ENCODE measurements around the gene GRM7. TPM values are rescaled to one million over a fixed set of nuclear protein-coding genes. Genes with fewer than 3 reads are reported as not detected.

Gene GRM7
- not detected for polyA plus RNA-seq (ENCODE audit: low read depth in 6 of 6)

DNA sequence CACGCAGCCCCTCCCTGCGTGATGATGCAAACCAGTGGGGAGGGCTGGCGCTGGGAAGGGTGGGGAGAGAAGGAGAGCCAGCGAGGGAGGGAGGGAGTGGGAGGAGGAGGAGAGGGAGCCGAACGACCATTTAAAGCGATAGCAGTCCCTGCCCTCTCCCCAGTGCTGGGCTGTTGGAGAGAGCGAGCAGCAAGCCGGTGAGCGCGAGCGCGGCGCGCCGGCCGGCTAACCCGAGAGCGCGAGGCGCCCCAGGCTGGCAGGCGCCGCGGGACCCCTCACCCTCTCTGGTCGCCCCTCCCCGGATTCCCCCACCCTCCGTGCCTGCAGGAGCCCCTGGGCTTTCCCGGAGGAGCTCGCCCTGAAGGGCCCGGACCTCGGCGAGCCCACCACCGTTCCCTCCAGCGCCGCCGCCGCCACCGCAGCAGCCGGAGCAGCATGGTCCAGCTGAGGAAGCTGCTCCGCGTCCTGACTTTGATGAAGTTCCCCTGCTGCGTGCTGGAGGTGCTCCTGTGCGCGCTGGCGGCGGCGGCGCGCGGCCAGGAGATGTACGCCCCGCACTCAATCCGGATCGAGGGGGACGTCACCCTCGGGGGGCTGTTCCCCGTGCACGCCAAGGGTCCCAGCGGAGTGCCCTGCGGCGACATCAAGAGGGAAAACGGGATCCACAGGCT, at the start of gene GRM7:
Gene GRM7, plus strand, starts transcription at position 162 of the 671 bp plus-strand sequence.
- no peak for ATAC-seq (ENCODE audit: low read depth in 2 of 2)
- peaks cover 26 to 56% (median 52%) of the 10 kb centered on the region in 3 donors for H3K27me3 Mint-ChIP-seq
- H3K4me3 Mint-ChIP-seq = peak within 1 kb of the TSS in 1 of 8 donors; percentile 21
- H3K27ac Mint-ChIP-seq = no peak within 1 kb of the TSS
- H3K4me1 Mint-ChIP-seq = peaks cover 3 to 9% (median 5%) of the 10 kb centered on the region in 3 donors
- peaks cover 2 to 6% (median 5%) of the 10 kb centered on the region in 7 donors for H3K9me3 Mint-ChIP-seq
- H3K36me3 Mint-ChIP-seq = peaks cover 0 to 15% of the 10 kb centered on the region in 2 donors
- no peak for DNase-seq

DNA sequence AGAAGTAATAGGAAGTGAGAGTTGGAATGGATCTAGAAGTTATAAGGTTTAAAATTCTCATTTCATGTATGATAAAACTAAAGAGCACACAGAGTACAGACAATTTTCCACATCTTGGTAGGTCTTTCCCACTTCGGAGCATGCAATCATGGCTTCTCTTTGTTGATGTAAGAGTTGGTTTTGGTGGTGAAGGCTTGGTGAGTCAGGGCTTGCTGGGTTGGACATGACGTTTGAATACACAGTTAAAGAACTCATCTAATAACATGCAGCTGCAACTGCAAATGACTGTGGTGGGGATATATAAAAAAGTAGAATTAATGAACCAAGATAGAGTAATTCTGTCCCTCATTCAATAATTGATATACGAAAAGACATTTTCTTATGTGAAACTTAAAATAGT, 39.5 kb upstream of the GRM7 start:
- H3K36me3 Mint-ChIP-seq = no peaks in the 10 kb centered on the region
- ATAC-seq (ENCODE audit: low read depth in 2 of 2) = no peak
- H3K4me3 Mint-ChIP-seq = no peak overlapping the region
- H3K27ac Mint-ChIP-seq = no peak overlapping the region
- peaks cover 0 to 1% (median 0%) of the 10 kb centered on the region in 7 donors for H3K9me3 Mint-ChIP-seq
- DNase-seq = no peak
- no peaks in the 10 kb centered on the region for H3K4me1 Mint-ChIP-seq
- H3K27me3 Mint-ChIP-seq = no peaks in the 10 kb centered on the region

DNA sequence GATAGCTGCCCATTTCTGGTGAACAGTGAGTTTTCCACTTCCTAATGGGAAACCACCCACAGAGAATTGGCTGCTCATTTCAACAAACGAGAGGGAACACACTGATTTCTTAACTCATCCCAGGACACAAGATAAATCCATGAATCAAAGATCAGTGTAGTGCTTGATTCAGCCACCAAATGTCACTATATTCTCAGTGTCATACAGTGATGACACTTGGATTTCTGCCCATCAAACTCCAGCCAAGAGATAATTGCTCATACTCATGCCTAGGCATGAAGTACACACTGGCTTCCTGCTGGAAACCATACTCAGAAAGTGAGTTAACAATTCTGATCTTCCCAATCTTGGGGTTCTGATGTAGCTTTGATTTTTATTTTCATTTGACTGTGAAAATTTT, 35.4 kb upstream of the GRM7 start:
- ATAC-seq (ENCODE audit: low read depth in 2 of 2) (no peak), DNase-seq (no peak)
- H3K27ac Mint-ChIP-seq = no peak overlapping the region
- H3K4me3 Mint-ChIP-seq = no peak overlapping the region
- peaks cover 0 to 4% (median 0%) of the 10 kb centered on the region in 7 donors for H3K9me3 Mint-ChIP-seq
- no peaks in the 10 kb centered on the region for H3K36me3 Mint-ChIP-seq
- H3K4me1 Mint-ChIP-seq = no peaks in the 10 kb centered on the region
- H3K27me3 Mint-ChIP-seq = no peaks in the 10 kb centered on the region

GRCh38 chr3:6827453-6827852, 33.5 kb upstream of the GRM7 start:
- Mint-ChIP-seq H3K27me3 (no peaks in the 10 kb centered on the region), H3K36me3 (no peaks in the 10 kb centered on the region), H3K4me3 (peak overlapping the region in 1 of 8 donors; percentile 37), H3K9me3 (peaks cover 0 to 9% (median 0%) of the 10 kb centered on the region in 7 donors), H3K4me1 (no peaks in the 10 kb centered on the region), H3K27ac (no peak overlapping the region)
- no peak for DNase-seq
- ATAC-seq (ENCODE audit: low read depth in 2 of 2) = no peak

GRCh38 chr3:6844723-6845122, 16.2 kb upstream of the GRM7 start:
- H3K27ac Mint-ChIP-seq = no peak overlapping the region
- DNase-seq (no peak), ATAC-seq (ENCODE audit: low read depth in 2 of 2) (no peak)
- H3K9me3 Mint-ChIP-seq = peaks cover 0 to 16% (median 0%) of the 10 kb centered on the region in 7 donors
- H3K27me3 Mint-ChIP-seq = no peaks in the 10 kb centered on the region
- no peak overlapping the region for H3K4me3 Mint-ChIP-seq
- no peaks in the 10 kb centered on the region for H3K36me3 Mint-ChIP-seq
- H3K4me1 Mint-ChIP-seq = no peaks in the 10 kb centered on the region

GRCh38 chr3:6854184-6854583, 6.7 kb upstream of the GRM7 start:
- Mint-ChIP-seq H3K36me3 (no peaks in the 10 kb centered on the region), H3K27me3 (peaks cover 0 to 26% (median 6%) of the 10 kb centered on the region in 3 donors), H3K27ac (no peak overlapping the region), H3K9me3 (peaks cover 0 to 2% (median 0%) of the 10 kb centered on the region in 7 donors), H3K4me1 (no peaks in the 10 kb centered on the region), H3K4me3 (no peak overlapping the region)
- DNase-seq (no peak), ATAC-seq (ENCODE audit: low read depth in 2 of 2) (no peak)

- Mint-ChIP-seq H3K9me3 (peaks cover 0 to 5% (median 3%) of the 10 kb centered on the region in 7 donors), H3K4me3 (no peak overlapping the region), H3K4me1 (peaks cover 0 to 3% (median 0%) of the 10 kb centered on the region in 3 donors), H3K27me3 (peaks cover 15 to 42% (median 23%) of the 10 kb centered on the region in 3 donors), H3K36me3 (peaks cover 0 to 7% of the 10 kb centered on the region in 2 donors), H3K27ac (no peak overlapping the region)
- no peak for DNase-seq
- ATAC-seq (ENCODE audit: low read depth in 2 of 2) = no peak
Observed at GRCh38 chr3:6857510-6857909, 3.4 kb upstream of the GRM7 start.

GRCh38 chr3:6860149-6860953, 564 bp upstream of the GRM7 start:
- Mint-ChIP-seq H3K4me1 (peaks cover 3 to 9% (median 5%) of the 10 kb centered on the region in 3 donors), H3K9me3 (peaks cover 2 to 6% (median 5%) of the 10 kb centered on the region in 7 donors), H3K36me3 (peaks cover 0 to 15% of the 10 kb centered on the region in 2 donors), H3K27ac (no peak overlapping the region), H3K4me3 (peak overlapping the region in 1 of 8 donors; percentile 21), H3K27me3 (peaks cover 26 to 60% (median 51%) of the 10 kb centered on the region in 3 donors)
- ATAC-seq (ENCODE audit: low read depth in 2 of 2) = no peak
- no peak for DNase-seq

GRCh38 chr3:6861625-6862000, 698 bp downstream of the GRM7 start:
- no peak for ATAC-seq (ENCODE audit: low read depth in 2 of 2)
- no peak overlapping the region for H3K4me3 Mint-ChIP-seq
- no peak for DNase-seq
- H3K27ac Mint-ChIP-seq = no peak overlapping the region
- H3K27me3 Mint-ChIP-seq = peaks cover 26 to 56% (median 52%) of the 10 kb centered on the region in 3 donors
- H3K36me3 Mint-ChIP-seq = peaks cover 0 to 15% of the 10 kb centered on the region in 2 donors
- H3K4me1 Mint-ChIP-seq = peaks cover 3 to 9% (median 5%) of the 10 kb centered on the region in 3 donors
- peaks cover 2 to 6% (median 5%) of the 10 kb centered on the region in 7 donors for H3K9me3 Mint-ChIP-seq

- Mint-ChIP-seq H3K9me3 (peaks cover 2 to 6% (median 5%) of the 10 kb centered on the region in 7 donors), H3K36me3 (peaks cover 0 to 15% of the 10 kb centered on the region in 2 donors), H3K4me1 (peaks cover 3 to 9% (median 5%) of the 10 kb centered on the region in 3 donors), H3K27ac (no peak overlapping the region), H3K27me3 (peaks cover 26 to 52% (median 49%) of the 10 kb centered on the region in 3 donors), H3K4me3 (no peak overlapping the region)
- DNase-seq (no peak), ATAC-seq (ENCODE audit: low read depth in 2 of 2) (no peak)
Observed at GRCh38 chr3:6862041-6862879, 1.3 kb downstream of the GRM7 start.

- Mint-ChIP-seq H3K4me3 (peak overlapping the region in 1 of 8 donors; percentile 85), H3K4me1 (peaks cover 3 to 9% (median 5%) of the 10 kb centered on the region in 3 donors), H3K36me3 (peaks cover 0 to 15% of the 10 kb centered on the region in 2 donors), H3K27ac (no peak overlapping the region), H3K9me3 (peaks cover 2 to 6% (median 5%) of the 10 kb centered on the region in 7 donors), H3K27me3 (peaks cover 24 to 52% (median 48%) of the 10 kb centered on the region in 3 donors)
- ATAC-seq (ENCODE audit: low read depth in 2 of 2) (no peak), DNase-seq (no peak)
Observed at GRCh38 chr3:6862880-6863195, 1.9 kb downstream of the GRM7 start.

- Mint-ChIP-seq H3K4me3 (no peak overlapping the region), H3K27me3 (peaks cover 12 to 30% (median 21%) of the 10 kb centered on the region in 3 donors), H3K36me3 (peaks cover 0 to 8% of the 10 kb centered on the region in 2 donors), H3K9me3 (peaks cover 0 to 10% (median 6%) of the 10 kb centered on the region in 7 donors), H3K27ac (no peak overlapping the region), H3K4me1 (peaks cover 3 to 6% (median 5%) of the 10 kb centered on the region in 3 donors)
- no peak for DNase-seq
- ATAC-seq (ENCODE audit: low read depth in 2 of 2) = no peak
Observed at GRCh38 chr3:6867269-6867668, 6.4 kb downstream of the GRM7 start.

DNA sequence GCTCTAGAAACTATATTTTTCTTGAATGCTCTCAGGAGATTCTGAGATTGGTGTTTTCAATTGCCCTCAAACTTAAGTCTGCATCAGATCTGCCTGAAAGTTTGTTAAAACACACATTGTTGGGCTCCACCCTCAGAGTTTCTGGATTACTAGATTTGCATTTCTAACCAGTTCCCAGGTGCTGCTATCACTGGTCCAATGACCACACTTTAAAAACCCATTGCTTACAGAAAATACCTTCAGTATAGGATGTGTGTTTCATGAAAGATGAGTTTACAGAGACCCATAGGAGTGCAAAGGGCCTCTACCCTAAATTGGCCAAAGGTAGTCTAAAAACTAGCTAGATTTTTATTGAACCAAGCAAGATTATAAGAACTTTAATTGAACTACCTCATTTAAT, 17.8 kb downstream of the GRM7 start:
- ATAC-seq (ENCODE audit: low read depth in 2 of 2) (no peak), DNase-seq (no peak)
- H3K4me1 Mint-ChIP-seq = no peaks in the 10 kb centered on the region
- no peak overlapping the region for H3K4me3 Mint-ChIP-seq
- no peaks in the 10 kb centered on the region for H3K27me3 Mint-ChIP-seq
- H3K9me3 Mint-ChIP-seq = no peaks in the 10 kb centered on the region
- H3K36me3 Mint-ChIP-seq = no peaks in the 10 kb centered on the region
- H3K27ac Mint-ChIP-seq = no peak overlapping the region
